Measurements from ENCODE around the gene PIGL. TPM values are rescaled to one million over a fixed set of nuclear protein-coding genes. Genes with fewer than 3 reads are reported as not detected.

Gene PIGL
- total and polyA plus RNA-seq, 2 of the 4 experiments (the other 2 are of a cell fraction), result 17.9 to 29.5 TPM

DNA sequence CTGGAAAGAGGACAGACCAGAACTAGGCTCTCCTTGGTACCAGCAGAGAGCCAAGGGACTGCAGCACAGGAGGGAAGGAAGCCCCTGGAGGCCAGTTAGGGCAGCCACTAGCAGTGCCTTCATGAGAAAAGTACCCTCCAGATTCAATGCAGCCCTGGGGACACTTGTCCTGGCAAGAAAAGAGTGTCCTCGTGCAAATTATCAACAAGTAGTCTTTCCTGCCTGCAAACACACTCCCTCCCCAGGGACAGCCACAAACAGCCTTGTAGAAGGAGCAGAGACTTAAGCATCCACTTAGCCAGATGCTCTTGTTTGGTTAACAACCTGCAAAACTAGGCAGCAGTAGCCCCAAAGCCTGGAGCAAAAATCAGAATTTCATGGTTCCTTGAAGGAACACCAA lies 112.0 kb downstream of the PIGL start:
- no peaks in the 10 kb centered on the region for H3K4me1 ChIP-seq (ENCODE audit: control insufficient read depth, insufficient read depth, low read length)
- peaks cover 5% of the 10 kb centered on the region for H3K36me3 ChIP-seq (ENCODE audit: control insufficient read depth, insufficient read depth, low read length)
- ChIA-PET POLR2A (ENCODE audit: unreplicated experiment) (no interaction called here), CTCF (no interaction called here)
- H3K18ac ChIP-seq (ENCODE audit: low read depth, low read length), result no peak overlapping the region
- in situ Hi-C loops (cut with MboI; ENCODE audit: low sequenced_read_pairs), result no loop called here
- H3K9me3 ChIP-seq (ENCODE audit: control insufficient read depth, insufficient read depth, low read length), result no peaks in the 10 kb centered on the region
- peak overlapping the region; percentile 33; the same call in 1 of the 2 replicates for H3K23ac ChIP-seq (ENCODE audit: low read depth, low read length)
- H4K20me1 ChIP-seq (ENCODE audit: insufficient read depth, low read length), result no peaks in the 10 kb centered on the region
- TF ChIP-seq FOS (IDR thresholded peaks at IDR 0.05; ENCODE audit: low read depth, low read length) (no peak), SMC3 (IDR thresholded peaks at IDR 0.05; ENCODE audit: low read depth, low read length) (no peak)
- H3K27ac ChIP-seq (ENCODE audit: insufficient read depth, low read length), result no peak overlapping the region
- 0 out of 2 replicates have a peak overlapping the region, but pooled peaks have one; percentile 28 for H2AK5ac ChIP-seq (ENCODE audit: low read depth, low read length)
- H3K27me3 ChIP-seq (ENCODE audit: control insufficient read depth, insufficient read depth, low read length), result no peaks in the 10 kb centered on the region
- H4K5ac ChIP-seq (ENCODE audit: low read depth, low read length), result no peak overlapping the region
- H4K8ac ChIP-seq (ENCODE audit: low read depth in 2 of 2, low read length in 2 of 2), result no peak overlapping the region
- WGBS, 2 experiments (ENCODE audit: extremely low coverage in 2 of 2, insufficient read length in 1 of 2), result no CpG with 5 or more reads among the region's 1 CpG
- H2BK120ac ChIP-seq (ENCODE audit: low read depth, low read length), result peak overlapping the region; percentile 27; the same call in 1 of the 2 replicates
- peak overlapping the region; percentile 70 for H2AK9ac ChIP-seq (replicated peaks; ENCODE audit: low read depth, low read length, poor library complexity)
- H3K4me3 ChIP-seq (ENCODE audit: insufficient read depth, low read depth, low read length), result no peak overlapping the region
- no peak overlapping the region for H3K9ac ChIP-seq (ENCODE audit: low read depth, low read length)
- no peak overlapping the region for H3K4me2 ChIP-seq (ENCODE audit: low read depth, low read length)
- dilution Hi-C loops (cut with HindIII; ENCODE audit: low sequenced_read_pairs, unreplicated experiment), result no loop called here
- intact Hi-C loops (cut with micrococcal nuclease), result no loop called here
- ATAC-seq (ENCODE audit: low read depth) (peak; percentile 24; the same call in 1 of the 2 replicates), DNase-seq (no peak)
- no TSS peak for BruUV-seq (replicated peaks)
- H2BK5ac ChIP-seq (ENCODE audit: low read depth, low read length, poor library complexity, severe bottlenecking), result no peak overlapping the region
- H4K91ac ChIP-seq (ENCODE audit: insufficient read depth, low read depth, low read length), result peak overlapping the region; percentile 6; the same call in 1 of the 2 replicates
- peaks cover 4% of the 10 kb centered on the region; the same call in 1 of the 2 replicates for H3K9me1 ChIP-seq (ENCODE audit: insufficient read depth, low read length)
- peak overlapping the region; percentile 39; the same call in 1 of the 3 replicates for H2BK15ac ChIP-seq (ENCODE audit: low read depth, low read length)
- H3K79me1 ChIP-seq (ENCODE audit: low read depth in 1 of 2, low read length in 2 of 2), result no peaks in the 10 kb centered on the region
- no peak overlapping the region; the same call in 1 of the 2 replicates for H3K14ac ChIP-seq (replicated peaks; ENCODE audit: low read depth, low read length)
- no peak overlapping the region for H3K56ac ChIP-seq (ENCODE audit: extremely low read depth, insufficient read depth, low read length)
- peak overlapping the region; percentile 64 for H3K4ac ChIP-seq (ENCODE audit: low read depth, low read length)
- H2BK20ac ChIP-seq (ENCODE audit: low read depth, low read length), result peak overlapping the region; percentile 73
- peak overlapping the region; percentile 73 for H2AFZ ChIP-seq (replicated peaks; ENCODE audit: low read length, poor library complexity)
